HG03280 (cell line): ENCODE results near the gene GPR161.
"Not testable (repeated sequence)": the region's sequence is repeated elsewhere in the genome, so short reads cannot be mapped to it uniquely, and the experiment has no call there.

Experiments
- ATAC-seq: cut with Tn5 transposase; IDR thresholded peaks from one replicate; pipeline ENCODE4 v1.9.1; 2021; ENCODE audit warnings: mild to moderate bottlenecking, moderate library complexity; ENCODE audit not compliant: unreplicated experiment

The GPR161 gene

GRCh38 chr1:168089326-168089978 lies 47.3 kb downstream of the GPR161 start:
- no peak for ATAC-seq

- ATAC-seq = no peak
These were observed 48.0 kb downstream of the GPR161 start for GRCh38 chr1:168088511-168089325.

DNA sequence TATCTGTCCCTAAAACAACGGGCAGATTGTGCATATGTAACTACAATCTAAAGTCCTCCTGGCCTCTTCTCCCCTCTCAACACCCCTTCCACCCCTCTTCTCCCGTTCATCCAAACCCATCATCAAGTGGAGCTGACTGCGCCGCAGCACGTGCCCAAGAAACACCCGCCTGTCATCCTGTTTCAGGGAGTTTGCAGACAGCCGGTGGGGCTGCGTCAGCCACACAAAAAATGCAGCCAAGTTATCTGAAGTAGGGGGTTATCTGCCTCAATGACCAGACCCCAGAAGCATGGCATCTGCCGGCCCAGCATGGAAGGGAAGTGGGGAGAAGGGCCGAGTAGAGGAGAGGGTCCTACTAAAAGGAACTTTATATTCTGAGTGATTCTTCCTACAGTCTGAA lies 49.0 kb downstream of the GPR161 start:
- ATAC-seq = no peak

- ATAC-seq = no peak
These were observed 50.3 kb downstream of the GPR161 start for GRCh38 chr1:168086438-168086837.

DNA sequence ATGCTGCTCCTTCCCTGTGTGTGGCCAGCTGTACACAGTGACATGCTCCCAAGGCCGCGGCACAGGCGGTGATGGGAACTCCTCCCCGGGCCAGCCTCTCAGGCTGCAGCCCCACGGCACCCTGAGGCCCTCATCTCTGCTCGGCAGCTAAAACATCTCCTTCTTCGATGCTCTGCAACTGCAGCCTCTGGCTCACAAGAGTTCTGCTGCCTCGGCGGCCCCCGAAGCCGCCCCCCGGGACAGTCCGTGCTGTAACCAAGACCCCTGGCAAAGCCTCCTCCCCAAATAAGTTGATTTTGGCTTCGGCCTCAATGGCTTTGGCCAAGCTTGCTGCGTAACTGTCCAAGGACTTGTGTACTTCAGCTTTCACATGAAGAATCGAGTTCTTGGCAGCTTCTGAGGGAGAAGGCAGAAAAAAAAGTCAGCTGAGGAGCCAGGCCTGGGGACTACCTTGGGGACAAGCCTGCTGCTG lies 51.3 kb downstream of the GPR161 start:
- no peak for ATAC-seq

DNA sequence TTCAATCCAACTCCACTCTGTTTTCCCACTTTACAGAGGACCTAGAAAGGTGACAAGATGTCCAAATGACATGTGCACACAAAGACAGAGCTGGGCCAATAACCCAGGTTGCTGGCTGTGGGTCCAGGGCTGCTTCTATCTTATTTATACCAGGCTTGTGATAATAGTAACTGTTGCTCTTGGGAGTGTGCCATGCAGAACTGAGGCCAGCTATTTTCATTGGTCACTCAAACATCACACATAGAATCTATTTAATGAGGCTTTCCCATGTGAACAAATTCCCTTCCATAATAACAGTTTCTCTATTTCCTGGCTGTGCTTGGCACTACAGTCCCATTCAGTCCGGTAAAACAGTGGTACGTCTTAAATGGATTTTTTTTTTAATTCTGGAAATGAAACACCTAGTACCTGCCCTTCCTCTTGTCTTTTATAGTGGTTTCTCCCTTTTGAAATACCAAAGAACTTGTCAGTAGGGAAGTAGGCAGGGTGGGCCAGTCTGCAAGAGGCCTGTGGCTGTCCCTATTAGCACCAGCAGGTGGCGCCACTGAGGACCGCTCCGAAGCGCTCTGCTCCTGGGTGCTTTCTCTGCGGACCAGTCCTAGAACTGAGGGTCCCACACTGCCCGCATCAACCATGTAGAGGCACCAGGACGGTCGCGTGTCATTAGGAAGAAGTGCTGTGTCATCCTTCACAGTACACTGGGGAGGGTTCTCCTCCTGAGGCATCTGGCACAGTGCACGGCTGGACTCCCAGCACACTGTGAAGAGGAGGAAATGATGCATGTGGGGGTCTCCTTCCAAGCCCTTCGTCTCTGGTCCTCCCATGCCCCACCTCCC lies 52.1 kb downstream of the GPR161 start:
- ATAC-seq = peak; percentile 40

- no peak for ATAC-seq
These were observed 53.0 kb downstream of the GPR161 start for GRCh38 chr1:168083456-168084325.

- peak; percentile 80 for ATAC-seq
These were observed 54.5 kb downstream of the GPR161 start for GRCh38 chr1:168082008-168082876.

DNA sequence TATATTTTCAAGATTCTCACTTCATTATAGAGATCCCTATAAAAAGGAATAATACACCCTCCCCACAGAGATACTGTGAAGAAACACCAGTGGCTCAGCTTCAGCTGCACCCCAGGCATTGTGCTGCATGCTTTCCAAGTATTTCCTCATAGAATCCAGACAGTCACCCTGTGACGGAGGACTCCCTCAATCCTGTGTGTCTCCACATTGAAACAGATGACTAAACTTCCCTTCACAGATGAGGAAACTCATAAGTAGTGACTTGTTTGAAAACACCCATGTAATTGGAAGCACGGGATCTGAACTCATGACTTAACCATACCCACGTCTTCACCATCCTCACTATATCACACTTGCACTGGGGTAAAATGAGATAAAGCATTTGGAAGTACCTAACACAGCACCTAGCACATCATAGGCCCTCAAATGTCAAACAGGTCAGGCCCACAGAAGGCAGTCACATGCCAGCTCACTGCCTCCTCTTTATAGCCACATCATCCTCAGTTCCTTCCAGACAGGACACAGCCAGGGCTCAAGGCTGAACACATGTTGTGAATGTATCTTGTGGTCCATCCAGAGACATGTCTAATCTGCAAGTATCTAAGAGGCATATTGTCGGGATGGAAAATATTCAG lies 55.2 kb downstream of the GPR161 start:
- no peak for ATAC-seq

DNA sequence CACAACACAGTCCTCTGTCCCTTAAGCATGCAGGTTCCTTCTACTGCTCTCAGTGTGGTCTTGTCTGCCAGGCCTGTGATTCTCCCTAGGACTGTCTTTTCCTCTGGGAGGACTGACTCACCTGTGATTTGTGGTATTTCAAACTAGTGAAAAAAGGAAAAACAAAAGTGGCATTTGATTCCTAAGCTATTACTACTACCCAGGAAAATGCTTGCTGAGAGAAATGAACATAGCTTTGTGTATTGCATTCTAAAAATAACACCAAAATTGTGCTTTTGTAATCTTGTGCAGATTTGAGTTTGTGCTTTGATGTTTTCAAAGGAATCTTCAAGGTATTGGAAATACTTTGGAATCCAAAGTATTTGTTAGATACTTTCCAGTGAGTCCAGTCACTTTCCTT lies 57.0 kb downstream of the GPR161 start:
- ATAC-seq = no peak

DNA sequence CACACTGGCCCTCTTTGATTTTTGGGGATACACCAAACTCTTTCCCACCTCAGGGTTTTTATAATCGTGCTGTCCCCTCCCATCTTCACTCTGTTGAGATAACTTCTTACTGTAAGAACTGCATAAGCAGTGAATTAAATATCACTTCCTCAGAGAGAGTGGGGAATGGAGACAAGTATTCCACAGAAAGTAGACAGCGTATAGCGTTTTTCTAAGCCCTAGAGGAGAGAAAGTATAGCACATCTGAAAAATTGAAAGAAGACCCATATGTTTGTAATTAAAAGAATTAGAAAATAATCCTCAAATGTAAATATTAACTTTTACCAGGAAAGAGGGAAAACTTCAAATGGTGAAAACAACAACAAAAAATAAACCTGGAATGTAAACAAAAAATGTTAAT lies 67.3 kb downstream of the GPR161 start:
- no peak for ATAC-seq

DNA sequence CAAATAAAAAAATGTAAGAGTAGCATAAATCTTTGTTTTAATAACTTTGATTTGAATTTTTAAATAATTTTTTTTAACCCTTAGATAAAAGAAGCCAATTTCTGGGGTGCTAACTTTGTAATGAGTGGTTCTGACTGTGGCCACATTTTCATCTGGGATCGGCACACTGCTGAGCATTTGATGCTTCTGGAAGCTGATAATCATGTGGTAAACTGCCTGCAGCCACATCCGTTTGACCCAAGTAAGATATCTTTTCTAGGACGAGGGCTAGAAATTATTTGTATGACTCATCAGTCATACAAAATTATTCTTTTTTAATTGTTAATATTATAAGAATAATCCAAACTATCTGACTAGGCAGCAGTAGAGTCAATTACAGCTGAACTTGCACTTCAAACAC lies 71.2 kb downstream of the GPR161 start:
- ATAC-seq = no peak

DNA sequence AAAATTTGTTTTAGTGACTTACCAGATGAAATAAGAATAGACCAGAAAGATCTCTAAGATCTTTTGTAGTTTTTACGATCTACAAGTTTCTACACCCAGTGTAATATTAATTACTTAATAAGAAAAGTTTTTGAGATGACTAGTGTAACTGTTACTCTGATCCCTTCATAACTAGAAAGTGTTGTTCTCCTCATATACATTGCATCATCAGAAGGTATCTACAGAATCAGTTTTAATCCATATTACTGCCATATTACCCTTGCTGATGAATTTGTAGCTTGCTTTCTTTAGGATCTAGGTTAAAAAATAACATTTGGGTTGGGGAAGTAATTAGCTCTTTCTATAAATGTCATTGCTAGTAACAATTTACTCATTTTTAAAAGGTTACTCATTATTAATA lies 72.5 kb downstream of the GPR161 start:
- no peak for ATAC-seq

DNA sequence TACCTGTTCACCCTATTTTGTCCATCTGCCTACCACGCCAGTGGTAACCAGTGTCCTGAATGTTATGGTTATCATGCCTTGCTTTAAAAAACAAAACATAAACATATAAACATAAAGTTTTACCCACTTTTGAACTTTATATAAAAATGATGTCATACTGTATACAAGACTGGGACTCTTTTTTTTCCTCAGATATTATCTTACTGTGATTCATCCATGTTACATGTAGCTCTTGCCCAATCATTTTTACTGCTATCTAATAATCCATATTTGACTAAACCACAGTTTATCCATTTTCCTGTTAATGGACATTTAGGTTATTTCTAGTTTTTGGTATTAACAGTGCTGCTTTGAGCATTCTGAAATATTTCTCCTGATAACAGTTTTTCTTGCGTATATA lies 78.8 kb downstream of the GPR161 start:
- no peak for ATAC-seq

DNA sequence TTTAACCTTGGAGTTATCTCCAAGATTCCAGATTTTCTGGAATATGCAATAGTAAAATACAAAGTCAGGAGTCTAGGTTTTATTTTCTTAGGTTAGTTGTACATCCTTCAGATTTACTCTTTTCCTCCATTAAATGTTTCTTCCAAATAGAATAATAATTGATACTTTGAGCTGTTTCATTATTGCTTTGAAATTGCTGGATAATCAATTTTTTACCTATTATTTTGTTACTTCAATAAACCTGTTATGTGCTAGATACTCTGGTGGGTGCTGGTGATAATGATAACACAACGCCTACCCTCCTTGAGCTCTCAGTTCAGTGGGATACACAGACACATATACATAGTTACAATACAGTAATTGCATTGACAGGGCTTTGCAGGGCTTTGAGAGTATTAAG lies 79.4 kb downstream of the GPR161 start:
- ATAC-seq = no peak

DNA sequence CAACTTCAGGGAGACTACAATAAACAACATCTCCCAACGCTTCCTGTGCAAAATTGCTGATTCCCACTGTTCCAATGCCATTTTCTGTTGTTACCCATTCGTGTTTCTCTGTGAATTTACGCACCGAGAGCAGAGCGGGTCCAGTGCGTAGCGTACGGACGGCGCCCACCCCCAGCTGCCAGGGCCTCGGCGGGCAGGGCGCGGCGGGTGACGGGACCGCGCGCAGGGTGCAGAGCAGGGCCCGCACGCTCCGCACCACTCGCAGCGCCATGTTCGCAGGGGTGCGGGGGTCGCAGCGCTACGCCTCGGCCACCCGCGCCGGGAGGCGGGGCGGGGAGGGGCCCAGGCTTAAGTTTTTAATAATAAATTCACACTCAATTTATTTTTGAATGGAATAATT lies 80.6 kb downstream of the GPR161 start:
- not testable (repeated sequence) for ATAC-seq

- no peak for ATAC-seq
These were observed 82.6 kb downstream of the GPR161 start for GRCh38 chr1:168054117-168054516.

GRCh38 chr1:168053681-168054080 lies 83.0 kb downstream of the GPR161 start:
- ATAC-seq = no peak

GRCh38 chr1:168050880-168051279 lies 85.8 kb downstream of the GPR161 start:
- ATAC-seq = no peak
